ENCODE results near the gene TAF13.

DNA sequence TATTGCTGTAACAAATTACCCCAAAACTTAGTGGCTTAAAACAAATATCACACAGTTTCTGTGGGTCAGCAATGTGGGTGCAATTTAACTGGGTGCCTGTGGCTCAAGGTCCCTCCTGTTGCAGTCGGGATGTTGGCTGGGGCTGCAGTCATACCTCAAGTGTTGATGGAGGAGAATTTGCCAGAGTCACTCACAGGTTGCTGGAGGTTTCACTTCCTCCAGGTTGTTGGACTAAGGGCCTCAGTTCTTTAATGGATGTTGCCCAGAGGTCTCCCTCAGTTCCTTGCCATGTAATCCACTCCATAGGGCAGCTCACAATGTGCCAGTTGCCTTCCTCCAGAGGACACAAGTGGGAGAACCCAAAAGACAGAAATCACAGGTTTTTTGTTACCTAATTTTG is 2.5 kb upstream of the TAF13 start:
- TF ChIP-seq, protein P1, sequence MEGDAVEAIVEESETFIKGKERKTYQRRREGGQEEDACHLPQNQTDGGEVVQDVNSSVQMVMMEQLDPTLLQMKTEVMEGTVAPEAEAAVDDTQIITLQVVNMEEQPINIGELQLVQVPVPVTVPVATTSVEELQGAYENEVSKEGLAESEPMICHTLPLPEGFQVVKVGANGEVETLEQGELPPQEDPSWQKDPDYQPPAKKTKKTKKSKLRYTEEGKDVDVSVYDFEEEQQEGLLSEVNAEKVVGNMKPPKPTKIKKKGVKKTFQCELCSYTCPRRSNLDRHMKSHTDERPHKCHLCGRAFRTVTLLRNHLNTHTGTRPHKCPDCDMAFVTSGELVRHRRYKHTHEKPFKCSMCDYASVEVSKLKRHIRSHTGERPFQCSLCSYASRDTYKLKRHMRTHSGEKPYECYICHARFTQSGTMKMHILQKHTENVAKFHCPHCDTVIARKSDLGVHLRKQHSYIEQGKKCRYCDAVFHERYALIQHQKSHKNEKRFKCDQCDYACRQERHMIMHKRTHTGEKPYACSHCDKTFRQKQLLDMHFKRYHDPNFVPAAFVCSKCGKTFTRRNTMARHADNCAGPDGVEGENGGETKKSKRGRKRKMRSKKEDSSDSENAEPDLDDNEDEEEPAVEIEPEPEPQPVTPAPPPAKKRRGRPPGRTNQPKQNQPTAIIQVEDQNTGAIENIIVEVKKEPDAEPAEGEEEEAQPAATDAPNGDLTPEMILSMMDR (IDR thresholded peaks at IDR 0.05; ENCODE audit: insufficient read depth, low read depth, low read length) = no peak
- TF ChIP-seq EZH2 (IDR thresholded peaks at IDR 0.05; ENCODE audit: insufficient read depth, low read length) = no peak
